ENCODE data around the gene PCBD2.
"Not testable (repeated sequence)": the region's sequence is repeated elsewhere in the genome, so short reads cannot be mapped to it uniquely, and the experiment has no call there.

PCBD2 gene

DNA sequence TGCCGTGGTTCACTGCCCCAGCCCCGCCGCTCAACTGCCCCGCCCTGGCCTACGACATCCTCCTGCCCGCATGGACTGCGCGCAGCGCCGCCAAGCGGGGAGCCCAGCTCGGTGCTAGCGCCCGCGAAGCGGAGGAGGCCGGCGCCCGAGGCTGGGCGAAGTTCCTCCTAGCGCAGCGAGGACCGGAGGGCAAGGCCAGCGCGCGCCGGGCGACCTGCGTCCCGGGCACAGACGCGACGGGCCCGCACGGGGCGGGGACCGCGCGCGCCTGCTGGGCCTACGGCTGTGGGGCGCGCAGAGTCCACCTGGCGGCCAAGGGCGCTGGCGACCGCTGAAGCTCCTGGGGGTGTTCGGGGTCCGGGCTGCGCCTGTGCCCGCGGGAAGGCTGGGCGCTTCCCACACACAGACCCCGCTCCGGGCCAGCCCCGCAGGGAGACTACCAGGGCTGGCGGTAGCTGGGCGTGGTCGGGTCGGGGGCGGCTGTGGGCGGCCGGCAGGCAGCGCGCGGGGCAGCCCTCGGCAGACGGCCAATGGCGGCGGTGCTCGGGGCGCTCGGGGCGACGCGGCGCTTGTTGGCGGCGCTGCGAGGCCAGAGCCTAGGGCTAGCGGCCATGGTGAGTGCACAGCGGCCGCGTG lies at the start of gene PCBD2:
Gene PCBD2, plus strand, starts transcription at position 522 of the 636 bp plus-strand sequence. Its CDS starts 9 bp downstream, at position 531.
- in situ Hi-C loops (cut with HindIII; ENCODE audit: low pct_unique_long_range_greater_than_20kb, low sequenced_read_pairs): no loop called here
- TF ChIP-seq JUND (IDR thresholded peaks at IDR 0.05; ENCODE audit: low read depth): no peak
- DNase-seq (ENCODE audit: low read depth in 1 of 2, low spot score in 1 of 2): peak; percentile 73 to 95

GRCh38 chr5:134856465-134856864 lies 48.5 kb upstream of the PCBD2 start:
- in situ Hi-C loops (cut with HindIII; ENCODE audit: low pct_unique_long_range_greater_than_20kb, low sequenced_read_pairs); DNase-seq (ENCODE audit: low read depth in 1 of 2, low spot score in 1 of 2): not testable (repeated sequence)

DNA sequence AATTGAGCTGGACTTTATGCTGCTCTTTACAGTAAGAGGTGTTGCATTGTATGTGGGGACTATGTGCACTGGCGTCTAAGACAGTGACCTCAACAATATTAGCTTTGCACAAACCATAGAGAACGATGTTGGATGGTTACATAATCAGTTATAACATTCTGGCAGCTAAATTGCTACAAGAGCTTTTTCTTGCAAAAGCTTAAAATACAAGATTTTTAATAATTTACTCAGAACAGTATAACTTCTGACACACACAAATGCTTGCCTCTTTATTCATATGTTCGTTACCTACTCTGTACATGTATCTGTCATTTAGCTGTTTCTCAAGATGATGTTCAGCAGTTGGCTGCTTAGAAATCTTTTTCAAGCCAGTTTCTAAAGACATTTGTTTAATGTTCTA lies 47.5 kb upstream of the PCBD2 start:
- no peak for TF ChIP-seq JUND (IDR thresholded peaks at IDR 0.05; ENCODE audit: low read depth)
- in situ Hi-C loops (cut with HindIII; ENCODE audit: low pct_unique_long_range_greater_than_20kb, low sequenced_read_pairs): no loop called here

GRCh38 chr5:134864707-134865106 lies 40.2 kb upstream of the PCBD2 start:
- TF ChIP-seq JUND (IDR thresholded peaks at IDR 0.05; ENCODE audit: low read depth): no peak
- in situ Hi-C loops (cut with HindIII; ENCODE audit: low pct_unique_long_range_greater_than_20kb, low sequenced_read_pairs): no loop called here
- no peak for DNase-seq (ENCODE audit: low read depth in 1 of 2, low spot score in 1 of 2)

More for the DNA sequence above, 47.5 kb upstream of the PCBD2 start:
- no peak for DNase-seq (ENCODE audit: low read depth in 1 of 2, low spot score in 1 of 2)

DNA sequence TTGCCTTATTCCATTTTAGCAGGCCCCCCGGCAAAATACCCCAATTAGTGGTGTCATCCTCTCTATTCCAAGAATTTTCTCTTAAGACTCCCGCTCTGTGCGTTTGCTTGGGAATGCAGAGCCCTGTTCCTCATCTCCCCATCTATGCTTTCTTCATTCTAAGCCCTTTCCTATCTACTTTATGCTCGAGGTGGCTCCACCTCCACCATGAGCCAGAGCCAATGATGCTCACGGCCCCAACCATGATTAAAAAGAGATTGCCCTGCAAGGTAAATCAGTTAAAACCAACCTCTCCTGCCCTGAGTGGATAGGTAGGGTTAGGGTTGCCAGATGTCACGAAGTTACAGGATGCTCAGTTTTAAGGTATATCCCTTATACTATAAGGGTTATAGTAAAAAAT lies 31.4 kb upstream of the PCBD2 start:
- no peak for TF ChIP-seq JUND (IDR thresholded peaks at IDR 0.05; ENCODE audit: low read depth)
- DNase-seq (ENCODE audit: low read depth in 1 of 2, low spot score in 1 of 2): no peak
- in situ Hi-C loops (cut with HindIII; ENCODE audit: low pct_unique_long_range_greater_than_20kb, low sequenced_read_pairs): no loop called here

GRCh38 chr5:134873987-134874830 lies 30.7 kb upstream of the PCBD2 start, which contains the start of gene TXNDC15:
Gene TXNDC15 (plus strand): TSS chr5:134874371. CDS start chr5:134874428, 57 bp downstream.
- in situ Hi-C loops (cut with HindIII; ENCODE audit: low pct_unique_long_range_greater_than_20kb, low sequenced_read_pairs): no loop called here
- TF ChIP-seq JUND (IDR thresholded peaks at IDR 0.05; ENCODE audit: low read depth): no peak
- peak; percentile 76 to 85 for DNase-seq (ENCODE audit: low read depth in 1 of 2, low spot score in 1 of 2)

- no peak for TF ChIP-seq JUND (IDR thresholded peaks at IDR 0.05; ENCODE audit: low read depth)
- in situ Hi-C loops (cut with HindIII; ENCODE audit: low pct_unique_long_range_greater_than_20kb, low sequenced_read_pairs): no loop called here
- peak in 1 of 2 experiments; percentile 49 for DNase-seq (ENCODE audit: low read depth in 1 of 2, low spot score in 1 of 2)
Observed at GRCh38 chr5:134874831-134875655, 29.9 kb upstream of the PCBD2 start.

- DNase-seq (ENCODE audit: low read depth in 1 of 2, low spot score in 1 of 2): no peak
- no peak for TF ChIP-seq JUND (IDR thresholded peaks at IDR 0.05; ENCODE audit: low read depth)
Observed at GRCh38 chr5:134877159-134877558, 27.8 kb upstream of the PCBD2 start.

GRCh38 chr5:134878403-134878802 lies 26.5 kb upstream of the PCBD2 start:
- TF ChIP-seq JUND (IDR thresholded peaks at IDR 0.05; ENCODE audit: low read depth): no peak
- in situ Hi-C loops (cut with HindIII; ENCODE audit: low pct_unique_long_range_greater_than_20kb, low sequenced_read_pairs): no loop called here
- DNase-seq (ENCODE audit: low read depth in 1 of 2, low spot score in 1 of 2): no peak

More at GRCh38 chr5:134877159-134877558, 27.8 kb upstream of the PCBD2 start:
- in situ Hi-C loops (cut with HindIII; ENCODE audit: low pct_unique_long_range_greater_than_20kb, low sequenced_read_pairs): no loop called here

- no peak for DNase-seq (ENCODE audit: low read depth in 1 of 2, low spot score in 1 of 2)
- no peak for TF ChIP-seq JUND (IDR thresholded peaks at IDR 0.05; ENCODE audit: low read depth)
- in situ Hi-C loops (cut with HindIII; ENCODE audit: low pct_unique_long_range_greater_than_20kb, low sequenced_read_pairs): no loop called here
Observed at GRCh38 chr5:134879456-134879855, 25.5 kb upstream of the PCBD2 start.

DNA sequence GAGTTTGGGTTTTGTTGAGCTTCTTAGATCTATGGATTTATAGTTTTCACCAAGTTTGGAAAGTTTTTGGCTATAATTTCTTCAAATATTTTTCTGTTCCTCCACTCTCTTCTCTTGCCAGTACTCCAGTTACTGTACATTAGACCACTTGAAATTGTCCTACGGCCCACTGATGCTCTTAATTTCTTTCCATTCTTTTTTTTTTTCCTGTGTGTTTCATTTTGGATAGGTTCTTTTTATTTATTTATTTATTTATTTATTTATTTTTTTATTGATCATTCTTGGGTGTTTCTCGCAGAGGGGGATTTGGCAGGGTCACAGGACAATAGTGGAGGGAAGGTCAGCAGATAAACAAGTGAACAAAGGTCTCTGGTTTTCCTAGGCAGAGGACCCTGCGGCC lies 24.0 kb upstream of the PCBD2 start:
- in situ Hi-C loops (cut with HindIII; ENCODE audit: low pct_unique_long_range_greater_than_20kb, low sequenced_read_pairs); DNase-seq (ENCODE audit: low read depth in 1 of 2, low spot score in 1 of 2): not testable (repeated sequence)

GRCh38 chr5:134881711-134882110 lies 23.2 kb upstream of the PCBD2 start:
- in situ Hi-C loops (cut with HindIII; ENCODE audit: low pct_unique_long_range_greater_than_20kb, low sequenced_read_pairs); DNase-seq (ENCODE audit: low read depth in 1 of 2, low spot score in 1 of 2): not testable (repeated sequence)

Data from T47D (cell line).